Kidney capillary endothelial cell (primary cell): ENCODE data around the gene RNF135.
A peak's percentile ranks its signal among the peaks of the same experiment; 100 is the strongest.
"Not testable (repeated sequence)": the region's sequence is repeated elsewhere in the genome, so short reads cannot be mapped to it uniquely, and the experiment has no call there.

ENCODE experiments used
- DNase-seq: peaks from one replicate; pipeline ENCODE4 v3.0.0-alpha.2; 2018; ENCODE audit warnings: low spot score

RNF135 gene

DNA sequence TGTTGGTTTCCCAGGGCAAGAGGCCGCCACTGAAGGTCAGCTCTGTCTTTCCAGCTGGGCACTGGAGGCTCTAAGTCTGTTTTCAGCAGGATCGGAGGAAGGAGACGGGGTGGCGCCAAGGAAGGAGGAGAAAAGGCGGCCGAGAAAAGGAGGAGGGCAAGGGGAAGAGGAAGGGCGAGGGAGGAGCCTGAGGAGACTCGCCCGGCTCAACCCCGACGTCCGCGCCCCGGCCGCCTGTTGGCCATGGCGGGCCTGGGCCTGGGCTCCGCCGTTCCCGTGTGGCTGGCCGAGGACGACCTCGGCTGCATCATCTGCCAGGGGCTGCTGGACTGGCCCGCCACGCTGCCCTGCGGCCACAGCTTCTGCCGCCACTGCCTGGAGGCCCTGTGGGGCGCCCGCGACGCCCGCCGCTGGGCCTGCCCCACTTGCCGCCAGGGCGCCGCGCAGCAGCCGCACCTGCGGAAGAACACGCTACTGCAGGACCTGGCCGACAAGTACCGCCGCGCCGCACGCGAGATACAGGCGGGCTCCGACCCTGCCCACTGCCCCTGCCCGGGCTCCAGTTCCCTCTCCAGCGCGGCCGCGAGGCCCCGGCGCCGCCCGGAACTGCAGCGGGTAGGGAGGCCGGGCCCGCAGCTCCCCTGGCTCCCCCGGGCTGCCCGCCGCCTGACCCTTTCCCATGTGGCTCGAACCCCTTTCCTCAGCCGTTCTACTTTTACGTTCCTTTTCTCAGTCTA is at the start of gene RNF135:
RNF135 (plus strand) TSS at position 209 of the 737 bp plus-strand sequence; CDS start at position 244, 35 bp downstream.
- peak; percentile 86 for DNase-seq

- no peak for DNase-seq
These were observed 49.2 kb upstream of the RNF135 start, which contains the start of gene ADAP2 for GRCh38 chr17:30921544-30922196. TSS of gene ADAP2 (plus strand) at chr17:30921945. CDS start at chr17:30922015, 70 bp downstream.

- no peak for DNase-seq
These were observed 48.4 kb upstream of the RNF135 start for GRCh38 chr17:30922235-30923030.

- no peak for DNase-seq
These were observed 46.5 kb upstream of the RNF135 start for GRCh38 chr17:30924341-30924740.

DNA sequence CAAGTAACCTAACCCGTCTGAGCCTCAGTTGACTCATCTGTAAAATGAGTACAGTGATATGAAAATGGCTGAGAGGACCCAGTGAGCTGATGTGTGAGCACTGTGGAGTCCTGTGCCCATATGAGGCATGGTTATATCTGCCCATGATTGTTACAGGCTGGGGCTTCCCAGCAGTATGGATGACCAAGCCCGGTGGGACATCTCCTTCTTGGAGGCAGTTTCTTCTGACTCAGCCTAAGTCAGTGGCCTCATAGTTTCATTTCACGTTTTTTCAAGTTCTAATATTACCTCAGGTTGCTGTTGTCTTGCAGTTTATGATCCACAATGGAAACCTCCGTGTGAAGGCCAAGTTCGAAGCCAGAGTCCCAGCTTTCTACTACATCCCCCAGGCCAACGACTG is 44.3 kb upstream of the RNF135 start:
- no peak for DNase-seq

DNA sequence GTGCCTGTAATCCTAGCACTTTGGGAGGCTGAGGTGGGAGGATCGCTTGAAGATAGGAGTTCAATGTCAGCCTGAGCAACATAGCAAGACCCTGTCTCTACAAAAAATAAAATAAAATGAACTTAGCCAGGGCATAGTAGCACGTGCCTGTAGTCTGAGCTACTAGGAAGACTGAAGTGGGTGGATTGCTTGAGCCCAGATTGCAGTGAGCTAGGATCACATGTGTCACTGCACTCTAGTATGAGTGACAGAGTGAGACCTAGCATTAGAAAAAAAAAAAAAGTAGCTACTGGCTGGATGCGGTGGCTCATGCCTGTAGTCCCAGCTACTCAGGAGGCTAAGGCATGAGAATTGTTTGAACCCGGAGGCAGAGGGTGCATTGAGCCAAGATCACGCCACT is 43.1 kb upstream of the RNF135 start:
- no peak for DNase-seq

DNA sequence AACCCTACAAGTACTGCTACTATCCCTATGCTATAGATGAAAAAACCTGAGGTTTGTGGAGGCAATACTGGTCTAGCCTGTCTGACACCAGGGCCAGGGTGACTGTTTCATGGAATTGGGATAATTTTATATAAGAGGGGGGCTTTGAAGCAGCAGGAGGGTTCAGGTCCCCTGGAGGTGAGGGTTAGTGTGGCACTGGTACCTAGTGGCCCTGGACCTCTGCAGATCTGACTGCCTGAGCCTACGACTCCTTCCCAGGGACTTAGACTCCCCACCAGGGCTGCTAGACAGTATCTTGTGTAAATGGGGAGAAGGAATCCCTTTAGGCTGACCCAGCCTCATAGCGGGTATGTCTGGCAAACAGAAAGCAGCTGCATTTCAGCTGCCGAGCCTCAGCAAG is 42.3 kb upstream of the RNF135 start:
- no peak for DNase-seq

DNA sequence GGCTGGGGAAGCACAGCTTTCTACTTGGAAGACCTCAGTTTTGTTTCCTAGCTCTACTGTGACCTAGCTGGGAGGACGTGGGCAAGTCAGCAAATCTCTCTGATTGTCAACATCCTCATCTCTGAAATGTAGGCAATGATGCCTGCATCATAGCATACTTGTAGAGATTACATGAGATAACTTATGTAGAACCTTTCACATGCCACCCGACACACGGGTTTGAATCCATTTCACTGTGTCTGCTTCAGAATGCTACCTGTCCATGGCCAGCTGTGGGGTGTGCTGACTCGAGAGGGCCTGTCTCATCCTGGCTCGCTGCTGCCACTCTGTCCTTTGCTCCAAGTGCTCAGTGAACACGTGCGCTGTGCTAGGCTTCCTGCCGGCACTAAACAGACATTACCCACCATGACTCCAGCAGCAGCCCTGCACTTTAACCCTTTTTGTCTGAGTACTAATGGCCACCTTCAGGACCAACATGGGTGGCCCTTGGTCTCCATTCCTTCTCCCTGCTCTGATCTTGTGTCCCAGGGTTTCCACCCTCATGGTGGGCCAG is 41.7 kb upstream of the RNF135 start:
- no peak for DNase-seq

- not testable (repeated sequence) for DNase-seq
These were observed 41.0 kb upstream of the RNF135 start for GRCh38 chr17:30929861-30930260.

GRCh38 chr17:30930495-30930894 is 40.3 kb upstream of the RNF135 start:
- no peak for DNase-seq

DNA sequence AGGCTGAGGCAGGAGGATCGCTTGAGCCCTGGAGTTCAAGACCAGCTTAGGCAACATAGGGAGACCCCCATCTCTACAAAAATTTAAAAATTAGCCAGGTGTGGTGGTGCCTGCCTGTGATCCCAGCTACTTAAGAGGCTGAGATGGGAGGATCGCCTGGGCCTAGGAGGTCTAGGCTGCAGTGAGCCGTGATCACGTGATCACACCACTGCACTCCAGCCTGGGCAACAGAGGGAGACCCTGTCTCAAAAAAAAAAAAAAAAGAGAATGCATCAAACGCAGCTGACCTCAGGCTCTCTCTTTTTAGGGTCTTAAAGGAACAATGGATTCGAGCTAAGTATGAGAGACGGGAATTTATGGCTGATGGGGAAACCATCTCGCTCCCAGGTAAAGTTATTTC is 39.3 kb upstream of the RNF135 start:
- not testable (repeated sequence) for DNase-seq

DNA sequence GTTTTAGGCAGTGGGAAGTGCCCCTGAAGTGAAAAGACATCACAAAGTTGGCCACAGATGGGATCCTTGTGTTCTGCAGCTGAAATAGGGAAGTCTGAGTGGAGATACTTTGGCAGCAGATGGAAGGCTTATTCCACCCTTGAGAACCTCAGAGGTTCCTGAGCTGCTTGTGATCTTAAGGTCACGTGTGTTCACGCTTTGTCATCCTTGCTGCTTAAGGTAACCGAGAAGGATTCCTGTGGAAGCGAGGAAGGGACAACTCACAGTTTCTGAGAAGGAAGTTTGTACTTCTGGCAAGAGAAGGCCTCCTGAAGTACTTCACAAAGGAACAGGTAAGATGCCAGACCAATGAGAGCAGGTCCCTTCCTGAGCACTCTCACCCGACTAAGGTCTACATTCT is 36.9 kb upstream of the RNF135 start:
- no peak for DNase-seq

DNA sequence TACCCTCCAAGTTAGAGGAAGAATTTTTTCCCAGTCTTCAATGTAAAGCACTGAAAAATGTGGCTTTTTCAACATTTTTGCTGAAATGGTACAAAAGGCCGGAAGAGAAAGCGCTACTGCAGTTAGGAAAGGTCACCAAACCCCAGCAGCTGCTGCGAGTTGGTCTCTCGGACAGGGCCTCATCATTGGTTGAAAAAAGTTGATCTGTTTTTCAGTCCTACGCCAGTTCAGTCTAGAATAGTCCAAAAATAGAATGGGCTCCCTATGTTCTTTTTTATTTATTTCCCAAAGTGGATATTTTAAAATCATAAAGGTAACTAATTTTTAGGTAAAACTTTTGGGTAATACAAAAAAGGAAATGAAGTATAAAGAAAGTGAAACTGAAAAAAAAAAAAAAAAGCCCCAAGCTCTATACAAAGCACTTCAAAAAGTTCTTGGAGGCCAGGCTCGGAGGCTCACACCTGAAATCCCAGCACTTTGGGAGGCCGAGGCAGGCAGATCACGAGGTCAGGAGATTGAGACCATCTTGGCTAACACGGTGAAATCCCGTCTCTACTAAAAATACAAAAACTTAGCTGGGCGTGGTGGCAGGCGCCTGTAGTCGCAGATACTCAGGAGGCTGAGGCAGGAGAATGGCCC is 31.7 kb upstream of the RNF135 start:
- no peak for DNase-seq

DNA sequence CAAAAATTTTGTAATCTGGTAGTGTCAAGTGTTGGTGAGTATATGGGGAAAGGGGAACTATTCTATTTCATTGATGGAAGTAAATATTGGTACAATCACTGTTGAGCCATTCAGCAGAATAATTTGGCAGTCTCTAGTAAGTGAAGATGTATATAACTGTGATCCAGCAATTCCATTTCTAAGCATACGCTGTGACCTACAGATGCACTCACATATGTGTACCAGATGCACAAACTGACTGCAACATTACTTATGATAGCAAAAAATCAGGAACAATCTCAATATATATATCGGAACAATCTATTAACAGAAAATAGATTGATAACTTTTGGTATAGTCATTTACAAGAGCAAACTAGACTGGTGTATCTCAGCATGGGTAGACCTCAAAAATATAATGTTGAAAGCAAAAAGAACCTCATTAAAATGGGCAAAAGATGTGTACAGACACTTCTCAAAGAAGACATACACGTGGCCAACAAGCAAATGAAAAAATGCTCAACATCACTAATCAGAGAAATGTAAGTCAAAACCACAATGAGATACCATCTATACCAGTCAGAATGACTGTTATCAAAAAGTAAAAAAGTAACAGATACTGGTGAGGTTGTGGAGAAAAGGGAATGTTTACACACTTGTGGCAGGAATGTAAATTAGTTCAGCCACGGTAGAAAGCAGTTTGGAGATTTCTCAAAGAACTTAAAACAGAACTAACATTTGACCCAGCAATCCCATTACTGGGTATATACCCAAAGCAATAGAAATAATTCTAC is 28.3 kb upstream of the RNF135 start:
- no peak for DNase-seq

DNA sequence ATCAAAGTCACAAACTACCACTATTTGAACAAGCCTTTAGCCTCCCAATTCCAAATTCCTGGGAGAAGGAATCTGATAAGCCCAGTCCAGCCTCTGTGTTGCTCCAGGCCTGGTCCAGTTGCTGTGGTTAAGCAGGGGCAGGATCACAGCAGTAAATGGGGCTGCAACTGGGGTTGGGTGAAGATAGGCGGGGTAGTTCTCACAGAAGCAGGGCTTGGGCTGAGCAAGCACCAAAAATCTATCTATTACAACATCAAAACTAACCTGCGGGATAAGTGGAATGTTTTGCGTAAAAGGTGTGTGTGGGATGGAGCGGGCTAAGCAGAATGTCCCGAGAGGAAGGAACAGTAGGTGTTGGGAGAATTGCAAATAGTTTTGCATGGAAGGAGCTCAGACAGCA is 23.0 kb upstream of the RNF135 start:
- no peak for DNase-seq

DNA sequence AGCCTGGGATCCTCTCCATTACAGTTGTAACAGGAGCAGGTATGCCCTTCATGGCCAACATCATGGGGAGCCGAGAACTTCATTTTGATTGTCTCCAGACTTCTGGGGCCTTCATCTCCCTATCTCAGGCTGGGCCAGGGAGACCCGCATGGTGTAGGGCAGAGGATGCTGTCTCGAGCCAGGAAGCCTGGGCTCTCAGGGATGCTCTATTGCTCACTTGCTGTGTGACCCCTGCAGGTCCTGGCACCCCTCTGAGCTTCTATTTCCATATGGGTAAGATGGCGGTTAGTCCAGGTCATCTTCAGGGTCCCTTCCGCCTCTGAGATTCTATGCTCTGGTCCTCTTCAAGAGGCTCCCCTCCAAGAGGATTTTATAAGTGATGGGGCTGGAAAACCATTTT is 20.6 kb upstream of the RNF135 start:
- no peak for DNase-seq

DNA sequence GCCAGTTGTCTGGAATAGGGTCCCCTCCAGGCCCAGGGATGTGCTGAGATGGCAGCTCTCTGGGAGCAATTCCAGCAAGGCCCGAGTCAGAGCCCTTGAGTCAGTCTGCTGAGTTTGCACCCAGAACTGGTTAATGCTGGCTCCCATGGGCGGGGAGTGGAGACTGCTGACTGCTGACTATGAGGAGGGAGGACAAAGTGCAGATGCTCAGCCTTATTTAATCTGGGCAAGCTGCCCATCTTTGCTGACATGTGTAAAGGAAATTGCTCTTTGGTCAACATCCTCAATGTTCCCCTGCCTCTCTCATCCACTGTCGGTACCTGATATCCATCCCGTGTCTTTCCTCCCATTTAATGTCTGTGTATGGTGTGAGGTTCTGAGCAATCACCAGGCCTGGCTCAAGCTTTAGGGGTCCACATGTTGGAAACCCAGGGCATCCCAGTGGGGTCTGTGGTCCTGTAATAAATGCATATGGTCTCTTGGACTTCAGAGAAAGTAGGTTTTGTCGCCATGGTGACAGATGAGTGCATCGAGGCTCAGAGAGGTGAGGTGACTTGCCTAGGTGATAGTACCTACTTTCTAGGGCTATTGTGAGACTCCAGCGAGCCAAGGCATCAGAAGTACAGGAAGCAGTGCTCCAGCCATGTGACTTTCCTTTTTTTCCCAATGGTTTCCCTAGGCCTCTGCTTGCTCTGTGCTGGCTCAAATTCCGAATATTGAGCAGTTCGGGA is 20.0 kb upstream of the RNF135 start:
- peak; percentile 89 for DNase-seq

GRCh38 chr17:30952638-30953393 is 18.0 kb upstream of the RNF135 start:
- no peak for DNase-seq

DNA sequence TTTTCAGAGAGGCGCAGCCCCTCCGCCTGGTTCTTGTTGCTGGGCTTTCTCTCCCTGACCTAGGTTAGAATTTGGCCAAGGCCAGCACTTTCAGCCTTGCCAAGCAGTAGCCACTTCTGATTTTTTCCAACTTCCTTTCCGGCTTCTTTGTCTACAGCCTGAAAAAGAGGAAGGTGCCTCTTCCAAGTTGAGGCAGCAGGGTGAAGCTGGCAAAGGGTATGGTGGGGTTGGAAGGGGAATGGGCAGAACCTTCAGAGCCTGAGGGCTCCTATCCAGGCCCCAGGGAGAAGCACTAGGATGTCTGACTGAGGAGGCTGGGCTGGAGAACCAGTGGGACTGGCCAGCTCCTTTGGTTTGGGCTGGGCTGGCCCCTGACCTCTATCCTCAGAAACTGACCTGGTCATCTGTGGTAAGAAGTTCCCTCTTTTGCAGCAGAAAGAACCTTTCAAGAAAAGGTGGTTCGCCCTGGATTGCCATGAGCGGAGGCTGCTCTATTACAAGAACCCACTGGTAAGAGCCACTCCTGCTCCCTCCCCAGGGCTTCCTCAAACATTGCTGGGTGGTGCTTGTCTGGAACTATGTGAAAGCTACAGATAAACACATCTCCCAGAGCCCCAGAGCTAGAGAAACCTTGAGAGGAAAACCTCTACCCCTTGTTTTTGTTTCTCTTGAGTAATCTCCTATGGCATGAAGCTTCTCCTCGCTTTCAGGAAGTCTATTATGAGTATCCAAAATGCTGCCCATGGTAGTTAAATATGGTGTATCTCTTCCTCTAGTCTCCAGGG is 16.6 kb upstream of the RNF135 start:
- no peak for DNase-seq
